Right lung (tissue), 5 donors: ENCODE data around the gene FAM13C. TPM values are rescaled to one million over a fixed set of nuclear protein-coding genes. Genes with fewer than 3 reads are reported as not detected.

Experiments
- DNase-seq, 2 donors: peaks; one replicate each; pipeline ENCODE4 v3.0.0-alpha.2; 2013
- polyA plus RNA-seq, 5 donors: library from polyadenylated mRNA; unstranded; fragments of 120-200 nt; gene quantifications; one replicate each; pipeline versions ENCODE4 v1.2.1 to v1.2.3, GENCODE V29; 2013; ENCODE audit warnings: inconsistent platforms in 1 of 5, low replicate concordance in 1 of 5; ENCODE audit not compliant: insufficient read length in 5 of 5, insufficient read depth in 1 of 5

FAM13C gene
- polyA plus RNA-seq, 5 donors, result 17.7 to 36.1 (median 25.9) TPM

GRCh38 chr10:59362959-59363381, 621 bp upstream of the FAM13C start:
- DNase-seq, result peak; percentile 52 to 68

- DNase-seq, result no peak
Measured at GRCh38 chr10:59361663-59362143, 646 bp downstream of the FAM13C start.

GRCh38 chr10:59360605-59361405, 1.5 kb downstream of the FAM13C start:
- no peak for DNase-seq

- DNase-seq, result no peak
Measured at GRCh38 chr10:59358576-59358975, 3.8 kb downstream of the FAM13C start.

GRCh38 chr10:59354434-59354833, 7.9 kb downstream of the FAM13C start:
- DNase-seq, result no peak

- no peak for DNase-seq
Measured at GRCh38 chr10:59350558-59350957, 11.8 kb downstream of the FAM13C start.

- DNase-seq, result no peak
Measured at GRCh38 chr10:59346321-59346720, 16.0 kb downstream of the FAM13C start.

- DNase-seq, result no peak
Measured at GRCh38 chr10:59342723-59343122, 19.6 kb downstream of the FAM13C start.

- no peak for DNase-seq
Measured at GRCh38 chr10:59342000-59342399, 20.3 kb downstream of the FAM13C start.

GRCh38 chr10:59340285-59340684, 22.1 kb downstream of the FAM13C start:
- no peak for DNase-seq

- no peak for DNase-seq
Measured at GRCh38 chr10:59339351-59339750, 23.0 kb downstream of the FAM13C start.

GRCh38 chr10:59337201-59337652, 25.1 kb downstream of the FAM13C start:
- DNase-seq, result peak; percentile 86 to 88

- peak; percentile 94 to 95 for DNase-seq
Measured at GRCh38 chr10:59336632-59337031, 25.7 kb downstream of the FAM13C start.

- no peak for DNase-seq
Measured at GRCh38 chr10:59335497-59335896, 26.9 kb downstream of the FAM13C start.

- DNase-seq, result no peak
Measured at GRCh38 chr10:59333701-59334100, 28.6 kb downstream of the FAM13C start.

GRCh38 chr10:59332581-59332980, 29.8 kb downstream of the FAM13C start:
- no peak for DNase-seq

GRCh38 chr10:59331661-59332060, 30.7 kb downstream of the FAM13C start:
- DNase-seq, result no peak

GRCh38 chr10:59325116-59325515, 37.2 kb downstream of the FAM13C start:
- no peak for DNase-seq

GRCh38 chr10:59324597-59324996, 37.8 kb downstream of the FAM13C start:
- DNase-seq, result no peak

GRCh38 chr10:59323831-59324401, 38.4 kb downstream of the FAM13C start:
- DNase-seq, result no peak

GRCh38 chr10:59323036-59323459, 39.3 kb downstream of the FAM13C start:
- DNase-seq, result no peak

- DNase-seq, result no peak
Measured at GRCh38 chr10:59322131-59322530, 40.2 kb downstream of the FAM13C start.

- no peak for DNase-seq
Measured at GRCh38 chr10:59320355-59320754, 42.0 kb downstream of the FAM13C start.
